ENCODE measurements around the gene AK8.

The AK8 gene

DNA sequence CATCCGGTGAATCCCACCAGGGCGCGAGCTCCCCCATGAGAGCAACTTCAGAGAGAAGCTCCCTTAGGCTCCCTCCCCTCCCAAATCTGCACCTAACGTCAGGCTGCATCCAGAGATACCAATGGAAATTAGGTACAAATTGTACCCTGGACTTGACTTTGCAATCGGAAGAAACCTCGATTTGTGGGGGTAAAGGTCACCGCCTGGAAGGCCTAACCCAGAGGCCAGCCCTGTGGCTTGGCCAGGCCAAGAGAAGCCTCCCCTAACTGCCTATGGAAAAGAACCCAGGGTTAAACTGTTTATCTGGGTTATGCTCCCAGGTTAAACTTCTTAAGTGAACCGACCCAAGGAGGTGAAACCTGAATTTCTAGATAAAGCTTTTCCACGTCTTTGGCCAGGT, 127.4 kb downstream of the AK8 start:
- FAIRE-seq = no peak
- DNase-seq (ENCODE audit: insufficient read length, low spot score) = no peak

DNA sequence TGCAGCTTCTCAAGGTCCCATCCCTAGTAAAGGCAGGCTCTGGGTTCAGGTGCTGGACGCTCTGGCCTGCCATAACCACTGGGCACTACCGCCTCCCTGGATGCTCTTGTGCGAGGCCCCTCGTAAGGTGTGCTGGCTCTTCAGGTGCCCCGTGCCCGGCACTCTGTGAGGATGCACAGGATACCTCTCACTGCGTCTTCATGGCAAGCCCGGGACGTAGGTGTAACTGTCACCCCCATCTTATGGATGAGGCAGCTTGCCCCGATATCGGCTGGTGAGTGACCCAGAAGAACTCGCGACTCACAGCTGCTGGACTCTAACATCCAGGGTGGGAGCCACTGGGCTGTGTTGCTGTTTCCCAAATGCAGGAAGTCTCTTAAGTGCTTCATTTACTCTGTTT, 128.8 kb downstream of the AK8 start:
- FAIRE-seq (no peak), DNase-seq (ENCODE audit: insufficient read length, low spot score) (no peak)

DNA sequence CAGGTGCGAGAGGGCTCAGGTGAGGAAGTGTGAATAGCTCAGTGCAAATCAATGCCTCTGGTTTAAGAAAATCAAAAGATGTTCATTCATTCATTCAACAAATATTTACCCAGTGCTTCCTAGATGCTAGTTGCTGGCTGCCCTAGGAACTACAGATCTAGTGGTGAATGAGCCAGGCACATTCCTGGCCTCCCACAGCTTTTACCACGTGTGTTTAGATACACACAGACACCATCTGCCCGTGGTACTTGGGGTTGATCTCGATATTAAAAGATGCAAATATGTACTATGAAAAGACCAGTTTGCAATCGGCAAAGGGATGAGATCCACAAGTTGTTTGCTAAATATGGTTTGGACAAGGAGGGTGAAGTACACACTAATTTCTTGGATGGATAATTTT, 129.6 kb downstream of the AK8 start:
- DNase-seq (ENCODE audit: insufficient read length, low spot score) (no peak), FAIRE-seq (no peak)

- DNase-seq (ENCODE audit: insufficient read length, low spot score) (no peak), FAIRE-seq (no peak)
Measured at GRCh38 chr9:132745756-132746709, 132.1 kb downstream of the AK8 start.

DNA sequence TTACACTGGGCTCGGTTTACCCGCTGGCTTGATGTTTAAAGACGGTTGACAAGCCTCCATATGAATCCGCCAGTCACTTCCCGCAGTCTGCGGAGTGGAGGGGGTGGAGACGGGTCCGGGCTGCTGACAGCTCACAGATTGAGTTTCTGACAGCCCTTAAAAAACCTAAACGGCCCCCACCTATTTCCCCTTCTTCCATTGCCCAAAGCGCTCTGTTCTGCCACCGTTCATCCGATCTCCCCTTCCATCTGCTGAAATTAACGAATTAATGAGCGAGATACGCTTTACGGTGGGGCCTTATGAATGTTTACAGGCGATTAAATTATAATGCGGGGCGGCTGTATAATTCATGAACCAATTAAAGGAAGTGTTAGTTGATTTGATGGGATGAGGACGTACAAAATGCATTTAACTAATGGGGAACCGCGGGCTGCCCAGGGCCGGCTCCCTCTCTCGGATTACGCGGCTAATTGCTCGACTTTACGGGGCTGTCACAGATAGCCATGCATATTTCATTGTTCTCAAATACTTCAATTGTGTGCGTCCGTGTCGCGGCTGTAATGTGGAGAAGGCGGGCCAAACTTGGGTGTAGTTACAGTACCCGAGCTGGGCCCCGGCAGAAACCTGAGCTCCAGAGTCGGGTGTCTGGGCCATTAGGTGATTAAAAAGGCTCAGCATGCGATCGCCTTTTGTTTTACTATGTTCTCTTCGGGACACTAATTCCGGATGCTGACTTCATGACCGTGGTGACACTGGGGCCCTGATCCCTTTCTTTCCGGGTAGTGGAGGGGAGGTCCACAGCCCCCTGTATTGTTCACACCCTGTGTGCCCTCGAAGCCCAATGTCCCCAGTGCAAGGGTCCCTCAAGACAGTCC, 133.0 kb downstream of the AK8 start:
- FAIRE-seq (no peak), DNase-seq (ENCODE audit: insufficient read length, low spot score) (no peak)

DNA sequence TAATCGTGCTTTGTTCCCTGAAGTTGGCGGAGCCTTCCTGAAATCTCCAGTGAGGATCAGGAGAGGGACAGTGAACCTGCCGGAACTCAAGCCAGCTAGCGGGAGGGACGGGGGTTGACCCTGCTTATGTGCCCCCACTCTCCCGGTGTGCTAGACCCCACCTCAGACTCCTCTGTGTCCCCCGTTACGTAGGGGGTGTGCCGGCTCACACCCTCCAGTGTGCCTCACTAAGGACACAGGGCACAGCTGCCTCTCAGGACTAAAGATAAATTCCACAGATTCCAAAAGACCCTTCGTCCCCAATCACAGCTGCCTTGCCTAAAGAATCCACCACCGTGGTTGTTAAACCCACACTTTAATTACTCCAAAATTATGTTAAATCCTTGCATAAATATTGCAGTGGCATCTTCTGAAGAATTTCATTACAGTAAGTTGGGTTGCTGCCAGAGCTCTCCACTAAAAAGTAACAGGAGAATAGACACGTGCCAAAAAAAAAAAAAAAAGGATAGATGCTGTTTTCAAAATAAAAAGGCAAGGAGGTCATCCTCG, 134.1 kb downstream of the AK8 start:
- FAIRE-seq (no peak), DNase-seq (ENCODE audit: insufficient read length, low spot score) (no peak)

DNA sequence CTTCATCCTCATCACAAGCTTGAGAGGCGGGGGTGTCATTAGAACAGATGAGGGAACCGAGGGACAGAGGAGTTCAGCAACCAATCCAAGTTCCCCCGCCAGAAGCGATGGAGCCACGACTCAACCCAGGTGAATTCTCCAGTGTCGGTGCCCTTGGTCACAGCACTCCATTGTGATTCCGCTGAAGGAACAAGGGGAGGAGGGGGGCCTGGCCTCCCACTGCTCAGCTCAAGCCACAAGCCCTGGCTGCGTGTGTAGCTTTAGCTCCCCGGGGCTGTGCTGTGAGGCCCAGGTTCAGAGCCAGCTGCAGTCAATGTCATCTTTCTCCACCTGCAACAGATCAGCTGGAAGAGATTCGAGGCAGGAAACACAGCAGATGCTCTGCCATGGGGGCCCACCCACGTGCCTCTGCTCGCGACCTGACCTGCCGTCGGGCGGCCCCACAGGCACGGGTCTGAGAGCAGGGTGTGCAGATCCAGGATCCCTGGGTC, 135.2 kb downstream of the AK8 start:
- FAIRE-seq = no peak
- no peak for DNase-seq (ENCODE audit: insufficient read length, low spot score)

DNA sequence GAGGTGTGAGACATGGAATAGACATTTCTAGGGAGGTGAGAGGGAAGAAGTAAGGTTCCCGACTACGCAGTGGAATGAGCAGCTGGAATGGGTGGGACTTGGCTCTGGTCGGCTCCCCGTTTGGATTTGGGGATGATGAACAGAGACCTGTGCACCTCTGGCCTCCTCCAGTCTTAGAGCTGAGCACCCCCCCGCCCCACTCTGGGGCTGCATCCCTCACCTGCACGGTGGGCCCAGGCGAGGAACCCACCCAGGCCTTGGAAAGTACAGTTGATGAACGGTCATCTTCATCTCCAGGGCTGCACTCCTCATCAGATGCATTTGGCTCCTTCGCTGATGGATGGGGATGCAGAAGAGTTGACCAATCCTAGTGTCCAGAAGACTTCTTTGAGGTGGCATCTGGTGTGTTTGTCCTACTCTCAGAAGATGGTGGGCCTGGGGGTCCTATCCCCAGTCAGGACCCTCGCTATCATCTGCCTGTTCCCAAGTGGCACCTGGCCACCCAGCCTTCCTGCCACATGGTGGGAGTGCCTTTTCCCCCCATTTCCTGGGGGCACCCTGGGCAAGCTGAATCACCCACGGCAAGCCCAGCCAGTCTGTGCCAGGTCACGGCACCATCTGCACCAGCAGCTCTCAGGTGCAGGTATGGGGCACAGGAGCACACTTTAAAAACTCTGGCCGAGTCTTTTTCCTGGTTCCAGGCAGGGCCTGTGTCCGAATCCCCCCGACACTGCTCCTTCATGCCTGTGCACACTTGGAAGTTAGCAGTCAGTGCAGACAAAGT, 137.4 kb downstream of the AK8 start:
- DNase-seq (ENCODE audit: insufficient read length, low spot score) = no peak
- no peak for FAIRE-seq

DNA sequence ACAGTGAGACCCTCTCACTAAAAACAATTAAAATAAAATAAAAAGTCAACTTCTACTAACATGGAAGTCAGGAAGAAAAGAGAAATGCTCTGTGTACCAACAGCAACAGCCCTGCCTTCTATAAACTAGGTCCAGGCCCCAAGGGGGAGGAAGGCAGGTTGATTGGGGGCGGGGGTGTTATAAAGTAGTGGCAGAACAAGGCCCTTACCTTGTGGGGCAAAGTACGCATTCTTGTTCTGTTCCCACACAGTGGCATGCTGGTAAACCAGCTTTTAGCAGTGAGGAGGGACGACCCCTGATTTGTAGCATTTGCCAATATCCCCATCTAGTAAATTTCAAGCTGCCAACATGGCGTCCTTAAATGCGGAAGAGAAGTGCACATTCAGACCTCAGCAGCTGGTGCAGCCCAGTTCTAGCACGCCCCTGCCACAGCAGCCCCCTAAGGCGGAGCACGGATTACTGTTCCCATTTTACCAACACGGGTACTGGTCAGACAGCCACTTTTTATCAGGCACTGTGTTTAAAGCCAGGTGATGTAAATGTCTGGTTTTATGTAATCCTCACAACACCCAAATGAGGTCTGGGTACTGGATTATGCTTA, 138.3 kb downstream of the AK8 start:
- FAIRE-seq = no peak
- no peak for DNase-seq (ENCODE audit: insufficient read length, low spot score)

GRCh38 chr9:132733260-132733815, 144.7 kb downstream of the AK8 start:
- DNase-seq (ENCODE audit: insufficient read length, low spot score) (no peak), FAIRE-seq (no peak)

DNA sequence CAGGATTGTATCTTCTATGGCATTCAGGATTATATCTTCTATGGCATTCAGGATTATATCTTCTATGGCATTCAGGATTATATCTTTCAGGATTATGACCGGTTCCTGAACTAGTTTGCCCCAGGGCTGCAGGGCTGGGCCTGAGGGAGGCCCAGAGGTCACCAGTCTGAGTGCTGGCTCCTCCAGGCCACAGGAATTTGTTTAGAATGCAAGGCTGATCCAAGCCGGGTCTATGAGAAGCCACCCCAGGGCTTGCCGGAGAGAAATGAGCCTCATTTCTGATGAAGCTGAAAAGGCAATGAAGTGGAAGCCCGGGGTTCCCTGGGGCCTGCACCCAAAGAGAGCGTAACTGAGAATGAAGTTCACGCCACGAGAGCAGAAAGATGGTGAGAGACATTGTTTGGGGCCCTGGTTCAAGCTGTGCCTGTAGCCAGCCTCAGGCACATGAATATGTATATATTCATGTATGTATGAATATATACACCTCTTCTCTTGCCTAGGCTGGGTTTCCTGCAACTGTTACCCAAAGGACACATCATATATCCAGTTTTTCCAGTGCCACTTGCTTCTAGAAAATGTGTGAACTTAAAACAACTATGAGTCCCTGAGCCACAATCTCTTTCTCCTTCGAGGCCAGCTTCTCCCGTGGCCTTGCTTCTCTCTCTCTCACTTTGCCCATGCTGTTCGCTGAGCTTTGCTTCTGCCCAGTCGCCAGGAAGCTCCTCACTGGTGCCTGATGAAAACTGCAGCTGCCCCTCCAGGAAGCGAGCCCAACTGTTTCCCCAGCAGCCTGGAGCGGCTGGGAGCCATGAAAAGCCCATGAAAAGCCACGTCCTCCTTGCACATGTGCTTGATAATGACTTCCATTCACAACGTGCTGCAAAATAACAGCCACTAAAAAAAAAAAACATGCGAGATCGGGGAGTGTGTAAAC, 145.5 kb downstream of the AK8 start:
- DNase-seq (ENCODE audit: insufficient read length, low spot score) = no peak
- FAIRE-seq = no peak

- no peak for DNase-seq (ENCODE audit: insufficient read length, low spot score)
- FAIRE-seq = no peak
Measured at GRCh38 chr9:132731230-132731629, 146.9 kb downstream of the AK8 start.

GRCh38 chr9:132730054-132731033, 147.7 kb downstream of the AK8 start:
- FAIRE-seq (no peak), DNase-seq (ENCODE audit: insufficient read length, low spot score) (no peak)

DNA sequence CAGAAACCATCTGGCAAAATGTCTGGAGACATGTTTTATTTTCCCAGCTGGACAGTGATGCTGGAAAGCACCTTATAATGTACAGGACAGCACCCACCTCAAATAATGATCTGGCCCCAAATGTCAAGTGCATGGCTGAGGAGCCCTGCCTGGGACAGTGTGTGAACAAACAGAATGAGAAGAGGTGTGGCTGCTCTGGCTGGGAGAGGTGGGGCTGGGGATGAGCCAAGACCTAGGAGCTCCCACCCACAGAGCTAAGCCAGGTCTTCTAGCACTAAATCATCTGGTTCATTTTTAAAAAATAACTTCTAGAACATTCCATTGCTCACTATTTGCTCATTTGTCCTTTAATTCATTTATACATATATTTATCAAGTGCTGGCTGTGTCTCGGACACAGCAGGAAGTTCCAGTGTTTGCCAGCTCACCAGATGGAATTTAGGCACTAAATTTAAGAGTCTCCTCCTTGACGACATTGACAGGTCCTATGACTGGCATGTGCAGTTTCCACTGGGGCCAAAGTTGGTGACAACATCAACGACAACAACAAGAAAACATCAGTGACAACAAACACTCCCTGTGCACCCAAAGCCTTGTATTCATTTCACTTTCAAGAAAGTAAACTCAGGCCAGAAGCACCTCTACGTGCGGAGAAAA, 148.7 kb downstream of the AK8 start:
- DNase-seq (ENCODE audit: insufficient read length, low spot score) (no peak), FAIRE-seq (no peak)

- FAIRE-seq (no peak), DNase-seq (ENCODE audit: insufficient read length, low spot score) (no peak)
Measured at GRCh38 chr9:132728497-132728896, 149.6 kb downstream of the AK8 start.

DNA sequence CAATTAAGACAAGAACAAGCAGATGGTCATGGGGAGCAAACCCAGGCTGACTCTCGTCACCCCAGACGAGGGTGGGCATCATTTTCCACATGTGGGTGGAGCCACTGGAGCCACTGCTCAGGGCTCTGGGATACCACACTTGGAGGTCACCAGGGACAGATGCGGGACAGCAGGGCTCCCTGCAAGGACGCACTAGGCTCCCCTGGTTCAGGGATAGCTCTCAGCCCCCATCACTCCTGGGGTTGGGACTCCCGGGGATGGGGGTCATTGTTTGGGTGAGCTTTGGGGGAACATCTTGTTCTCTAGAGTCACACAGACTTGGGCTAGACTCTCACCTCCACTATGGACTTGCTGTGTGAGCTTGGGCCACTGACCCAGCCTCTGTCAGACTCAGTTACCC, 150.0 kb downstream of the AK8 start:
- no peak for FAIRE-seq
- no peak for DNase-seq (ENCODE audit: insufficient read length, low spot score)

DNA sequence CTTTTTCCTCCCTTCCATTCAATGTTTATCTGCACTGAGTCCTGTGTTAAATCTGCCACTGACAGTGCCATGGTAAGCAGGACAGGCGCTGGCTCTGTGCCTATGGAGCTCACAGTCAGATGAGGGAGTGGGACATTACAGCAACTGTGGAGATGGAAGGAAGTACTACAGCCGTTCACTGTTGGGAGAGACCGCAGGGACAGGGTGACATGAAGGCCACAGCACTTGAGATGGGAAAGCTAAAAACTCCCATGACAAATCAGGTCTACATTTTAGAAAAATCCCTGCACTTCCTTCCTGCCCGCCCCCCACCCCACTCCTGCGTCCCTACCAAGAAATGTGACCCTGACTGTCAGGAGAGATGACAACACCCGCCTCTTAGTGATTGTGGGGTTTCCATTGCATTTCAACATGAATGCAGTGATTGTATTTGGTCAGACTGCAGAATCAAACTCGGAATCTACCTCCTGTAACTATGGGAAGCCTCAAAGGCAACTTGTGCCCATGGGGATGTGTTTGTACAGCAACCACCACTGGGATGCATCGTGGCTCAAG, 151.4 kb downstream of the AK8 start:
- DNase-seq (ENCODE audit: insufficient read length, low spot score) = no peak
- FAIRE-seq = no peak

Data from GM19239 (cell line).